ENCODE results near the gene PUS7.
"Not testable (repeated sequence)": the region's sequence is repeated elsewhere in the genome, so short reads cannot be mapped to it uniquely, and the experiment has no call there.

The PUS7 gene

DNA sequence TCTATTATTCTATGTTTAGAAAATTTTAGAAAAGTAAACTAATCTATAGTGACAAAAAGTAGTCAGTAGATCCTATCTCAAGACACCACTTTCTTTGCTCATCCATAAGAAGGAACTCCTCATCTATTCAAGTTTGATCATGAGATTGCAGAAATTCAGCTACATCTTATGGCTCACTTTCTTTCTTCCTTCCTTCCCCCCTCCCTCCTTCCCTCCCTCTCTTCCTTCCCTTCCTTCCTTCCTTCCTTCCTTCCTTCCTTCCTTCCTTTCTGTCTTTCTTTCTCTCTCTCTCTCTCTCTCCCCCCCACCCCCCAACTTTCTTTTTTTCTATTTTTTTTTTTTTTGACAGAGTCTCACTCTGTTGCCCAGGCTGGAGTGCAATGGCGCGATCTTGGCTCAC is 98.1 kb downstream of the PUS7 start:
- no peaks in the 10 kb centered on the region for H3K9me2 ChIP-seq (replicated peaks; ENCODE audit: insufficient read depth, low read length)
- H3K79me2 ChIP-seq (ENCODE audit: insufficient read depth, low read length) = no peaks in the 10 kb centered on the region
- H4K20me1 ChIP-seq (ENCODE audit: low read depth, low read length) = no peaks in the 10 kb centered on the region
- H2AFZ ChIP-seq (ENCODE audit: low read depth, low read length, severe bottlenecking) = no peak overlapping the region
- no peaks in the 10 kb centered on the region for H3K9me3 ChIP-seq (ENCODE audit: insufficient read depth, low read length)
- no peaks in the 10 kb centered on the region for H3K27me3 ChIP-seq (ENCODE audit: low read length)
- H3K4me3 ChIP-seq (ENCODE audit: insufficient read depth, low read length, poor library complexity, severe bottlenecking) = no peak overlapping the region
- H3K4me2 ChIP-seq (ENCODE audit: low read depth, low read length, poor library complexity, severe bottlenecking) = no peak overlapping the region
- no peak overlapping the region for H3K27ac ChIP-seq (ENCODE audit: low read depth, low read length)
- H3K36me3 ChIP-seq (ENCODE audit: low read length) = no peaks in the 10 kb centered on the region
- no peaks in the 10 kb centered on the region for H3F3A ChIP-seq (ENCODE audit: insufficient read depth)
- no peak overlapping the region for H3K9ac ChIP-seq (ENCODE audit: low read length)
- no peak for TF ChIP-seq EZH2phosphoT487 (conservative IDR thresholded peaks at IDR 0.05; ENCODE audit: low read length)
- TF ChIP-seq, protein P1, sequence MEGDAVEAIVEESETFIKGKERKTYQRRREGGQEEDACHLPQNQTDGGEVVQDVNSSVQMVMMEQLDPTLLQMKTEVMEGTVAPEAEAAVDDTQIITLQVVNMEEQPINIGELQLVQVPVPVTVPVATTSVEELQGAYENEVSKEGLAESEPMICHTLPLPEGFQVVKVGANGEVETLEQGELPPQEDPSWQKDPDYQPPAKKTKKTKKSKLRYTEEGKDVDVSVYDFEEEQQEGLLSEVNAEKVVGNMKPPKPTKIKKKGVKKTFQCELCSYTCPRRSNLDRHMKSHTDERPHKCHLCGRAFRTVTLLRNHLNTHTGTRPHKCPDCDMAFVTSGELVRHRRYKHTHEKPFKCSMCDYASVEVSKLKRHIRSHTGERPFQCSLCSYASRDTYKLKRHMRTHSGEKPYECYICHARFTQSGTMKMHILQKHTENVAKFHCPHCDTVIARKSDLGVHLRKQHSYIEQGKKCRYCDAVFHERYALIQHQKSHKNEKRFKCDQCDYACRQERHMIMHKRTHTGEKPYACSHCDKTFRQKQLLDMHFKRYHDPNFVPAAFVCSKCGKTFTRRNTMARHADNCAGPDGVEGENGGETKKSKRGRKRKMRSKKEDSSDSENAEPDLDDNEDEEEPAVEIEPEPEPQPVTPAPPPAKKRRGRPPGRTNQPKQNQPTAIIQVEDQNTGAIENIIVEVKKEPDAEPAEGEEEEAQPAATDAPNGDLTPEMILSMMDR (IDR thresholded peaks at IDR 0.05; ENCODE audit: insufficient read depth, low read length, poor library complexity, severe bottlenecking) = no peak

DNA sequence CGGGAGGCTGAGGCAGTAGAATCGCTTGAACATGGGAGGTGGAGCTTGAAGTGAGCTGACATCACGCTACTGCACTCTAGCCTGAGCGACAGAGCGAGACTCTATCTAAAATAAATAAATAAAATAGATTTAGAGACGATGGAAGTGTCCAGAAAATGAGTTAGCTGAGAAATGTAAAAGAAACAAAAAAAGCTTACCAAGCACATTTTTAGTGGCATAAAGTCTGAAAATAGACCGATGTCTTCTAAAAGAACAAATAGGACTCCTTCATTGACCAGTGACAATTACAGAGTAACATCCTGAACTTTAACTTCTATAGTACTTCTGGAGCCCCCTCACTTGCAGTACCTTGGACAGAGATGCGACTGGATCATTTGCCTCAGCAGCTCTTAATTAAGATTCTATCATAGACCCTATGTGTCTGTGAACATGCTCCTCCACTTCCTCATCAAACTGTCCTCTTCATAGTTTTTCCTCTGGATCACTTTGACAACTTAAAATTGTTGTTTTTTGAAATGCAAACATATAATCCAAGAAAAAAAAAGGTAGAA is 108.1 kb downstream of the PUS7 start:
- H4K20me1 ChIP-seq (ENCODE audit: low read depth, low read length) = no peaks in the 10 kb centered on the region
- H3K4me3 ChIP-seq (ENCODE audit: insufficient read depth, low read length, poor library complexity, severe bottlenecking) = no peak overlapping the region
- H3K4me2 ChIP-seq (ENCODE audit: low read depth, low read length, poor library complexity, severe bottlenecking) = no peak overlapping the region
- H3K36me3 ChIP-seq (ENCODE audit: low read length) = no peaks in the 10 kb centered on the region
- no peaks in the 10 kb centered on the region for H3K9me3 ChIP-seq (ENCODE audit: insufficient read depth, low read length)
- no peaks in the 10 kb centered on the region for H3K79me2 ChIP-seq (ENCODE audit: insufficient read depth, low read length)
- no peak overlapping the region for H3K9ac ChIP-seq (ENCODE audit: low read length)
- no peak overlapping the region for H3K27ac ChIP-seq (ENCODE audit: low read depth, low read length)
- H3K9me2 ChIP-seq (replicated peaks; ENCODE audit: insufficient read depth, low read length) = no peaks in the 10 kb centered on the region
- H3K27me3 ChIP-seq (ENCODE audit: low read length) = no peaks in the 10 kb centered on the region
- TF ChIP-seq, protein P1 (IDR thresholded peaks at IDR 0.05; ENCODE audit: insufficient read depth, low read length, poor library complexity, severe bottlenecking) = no peak
- no peak for TF ChIP-seq EZH2phosphoT487 (conservative IDR thresholded peaks at IDR 0.05; ENCODE audit: low read length)
- H2AFZ ChIP-seq (ENCODE audit: low read depth, low read length, severe bottlenecking) = no peak overlapping the region
- no peaks in the 10 kb centered on the region for H3F3A ChIP-seq (ENCODE audit: insufficient read depth)

DNA sequence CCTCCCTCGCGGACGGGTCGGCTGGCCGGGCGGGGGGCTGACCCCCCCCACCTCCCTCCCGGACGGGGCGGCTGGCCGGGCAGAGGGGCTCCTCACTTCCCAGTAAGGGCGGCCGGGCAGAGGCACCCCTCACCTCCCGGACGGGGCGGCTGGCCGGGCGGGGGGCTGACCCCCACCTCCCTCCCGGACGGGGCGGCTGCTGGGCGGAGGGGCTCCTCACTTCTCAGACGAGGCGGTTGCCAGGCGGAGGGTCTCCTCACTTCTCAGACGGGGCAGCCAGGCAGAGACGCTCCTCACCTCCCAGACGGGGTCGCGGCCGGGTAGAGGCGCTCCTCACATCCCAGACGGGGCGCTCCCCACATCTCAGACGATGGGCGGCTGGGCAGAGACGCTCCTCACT is 111.3 kb downstream of the PUS7 start:
- H3K27ac ChIP-seq (ENCODE audit: low read depth, low read length); H3K79me2 ChIP-seq (ENCODE audit: insufficient read depth, low read length); H3K4me3 ChIP-seq (ENCODE audit: insufficient read depth, low read length, poor library complexity, severe bottlenecking); H2AFZ ChIP-seq (ENCODE audit: low read depth, low read length, severe bottlenecking); H3K9me3 ChIP-seq (ENCODE audit: insufficient read depth, low read length); H3K9ac ChIP-seq (ENCODE audit: low read length); H3K9me2 ChIP-seq (replicated peaks; ENCODE audit: insufficient read depth, low read length); H3K27me3 ChIP-seq (ENCODE audit: low read length); H4K20me1 ChIP-seq (ENCODE audit: low read depth, low read length); H3F3A ChIP-seq (ENCODE audit: insufficient read depth); H3K36me3 ChIP-seq (ENCODE audit: low read length); H3K4me2 ChIP-seq (ENCODE audit: low read depth, low read length, poor library complexity, severe bottlenecking): not testable (repeated sequence)

DNA sequence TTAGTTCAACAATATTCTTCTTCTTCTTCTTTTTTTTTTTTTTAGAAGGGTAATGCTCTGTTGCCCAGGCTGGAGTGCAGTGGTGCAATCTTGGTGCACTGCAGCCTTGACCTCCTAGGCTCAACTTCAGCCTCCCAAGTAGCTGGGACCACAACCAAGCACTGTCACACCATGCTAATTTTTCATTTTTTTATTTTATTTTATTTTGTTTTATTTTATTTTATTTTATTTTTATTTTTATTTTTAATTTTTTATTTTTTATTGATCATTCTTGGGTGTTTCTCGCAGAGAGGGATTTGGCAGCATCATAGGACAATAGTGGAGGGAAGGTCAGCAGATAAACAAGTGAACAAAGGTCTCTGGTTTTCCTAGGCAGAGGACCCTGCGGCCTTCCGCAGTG is 112.3 kb downstream of the PUS7 start:
- not testable (repeated sequence) for H3K4me3 ChIP-seq (ENCODE audit: insufficient read depth, low read length, poor library complexity, severe bottlenecking); H3K9me3 ChIP-seq (ENCODE audit: insufficient read depth, low read length); H3K4me2 ChIP-seq (ENCODE audit: low read depth, low read length, poor library complexity, severe bottlenecking); H3K36me3 ChIP-seq (ENCODE audit: low read length); H2AFZ ChIP-seq (ENCODE audit: low read depth, low read length, severe bottlenecking); H3F3A ChIP-seq (ENCODE audit: insufficient read depth); H3K79me2 ChIP-seq (ENCODE audit: insufficient read depth, low read length); H3K27ac ChIP-seq (ENCODE audit: low read depth, low read length); H4K20me1 ChIP-seq (ENCODE audit: low read depth, low read length); H3K9ac ChIP-seq (ENCODE audit: low read length); H3K27me3 ChIP-seq (ENCODE audit: low read length); H3K9me2 ChIP-seq (replicated peaks; ENCODE audit: insufficient read depth, low read length)

All from SU-DHL-6 (cell line).